ENCODE results near the gene MATN1. TPM values are rescaled to one million over a fixed set of nuclear protein-coding genes. Genes with fewer than 3 reads are reported as not detected.

The MATN1 gene
- polyA plus RNA-seq, 4 donors = 0.03 to 0.32 TPM; not detected in 2

- Histone ChIP-seq H3K36me3 (ENCODE audit: control insufficient read depth in 3 of 3, insufficient read depth in 2 of 3, low read depth in 1 of 3, low read length in 3 of 3) (no peaks in the 10 kb centered on the region), H3K27me3 (ENCODE audit: control insufficient read depth in 3 of 3, insufficient read depth in 3 of 3, low read length in 3 of 3) (no peaks in the 10 kb centered on the region), H3K27ac (ENCODE audit: low read depth in 1 of 3, low read length in 2 of 3) (no peak overlapping the region), H3K4me3 (ENCODE audit: low read depth in 1 of 3, low read length in 3 of 3) (no peak overlapping the region), H3K9me3 (ENCODE audit: control insufficient read depth in 2 of 2, insufficient read depth in 1 of 2, low read depth in 1 of 2, low read length in 1 of 2) (peaks cover 0 to 13% of the 10 kb centered on the region in 2 donors), H3K4me1 (ENCODE audit: control insufficient read depth in 3 of 3, insufficient read depth in 2 of 3, low read depth in 1 of 3, low read length in 2 of 3) (peaks cover 0 to 5% (median 0%) of the 10 kb centered on the region in 3 donors)
- WGBS, 3 donors = 86 to 97% (median 89%) methylated on average over 2 of the region's 2 CpGs
- DNase-seq (no peak), FAIRE-seq (no peak)
Measured at GRCh38 chr1:30715216-30715615, 8.2 kb downstream of the MATN1 start.

- Histone ChIP-seq H3K4me3 (ENCODE audit: low read depth in 1 of 3, low read length in 3 of 3) (no peak overlapping the region), H3K9me3 (ENCODE audit: control insufficient read depth in 2 of 2, insufficient read depth in 1 of 2, low read depth in 1 of 2, low read length in 1 of 2) (peaks cover 0 to 13% of the 10 kb centered on the region in 2 donors), H3K27ac (ENCODE audit: low read depth in 1 of 3, low read length in 2 of 3) (no peak overlapping the region), H3K27me3 (ENCODE audit: control insufficient read depth in 3 of 3, insufficient read depth in 3 of 3, low read length in 3 of 3) (no peaks in the 10 kb centered on the region), H3K4me1 (ENCODE audit: control insufficient read depth in 3 of 3, insufficient read depth in 2 of 3, low read depth in 1 of 3, low read length in 2 of 3) (peaks cover 0 to 3% (median 0%) of the 10 kb centered on the region in 3 donors), H3K36me3 (ENCODE audit: control insufficient read depth in 3 of 3, insufficient read depth in 2 of 3, low read depth in 1 of 3, low read length in 3 of 3) (no peaks in the 10 kb centered on the region)
- 90 to 95% (median 93%) methylated on average over 8 of the region's 8 CpGs for WGBS, 3 donors
- no peak for DNase-seq
- FAIRE-seq = no peak
Measured at GRCh38 chr1:30714536-30715090, 8.8 kb downstream of the MATN1 start.

GRCh38 chr1:30714025-30714424 lies 9.4 kb downstream of the MATN1 start:
- DNase-seq (no peak), FAIRE-seq (no peak)
- Histone ChIP-seq H3K27ac (ENCODE audit: low read depth in 1 of 3, low read length in 2 of 3) (no peak overlapping the region), H3K36me3 (ENCODE audit: control insufficient read depth in 3 of 3, insufficient read depth in 2 of 3, low read depth in 1 of 3, low read length in 3 of 3) (no peaks in the 10 kb centered on the region), H3K4me3 (ENCODE audit: low read depth in 1 of 3, low read length in 3 of 3) (no peak overlapping the region), H3K9me3 (ENCODE audit: control insufficient read depth in 2 of 2, insufficient read depth in 1 of 2, low read depth in 1 of 2, low read length in 1 of 2) (peaks cover 0 to 13% of the 10 kb centered on the region in 2 donors), H3K27me3 (ENCODE audit: control insufficient read depth in 3 of 3, insufficient read depth in 3 of 3, low read length in 3 of 3) (no peaks in the 10 kb centered on the region), H3K4me1 (ENCODE audit: control insufficient read depth in 3 of 3, insufficient read depth in 2 of 3, low read depth in 1 of 3, low read length in 2 of 3) (no peaks in the 10 kb centered on the region)
- WGBS, 3 donors = 58 to 71% (median 63%) methylated on average over 4 of the region's 4 CpGs

GRCh38 chr1:30713311-30713710 lies 10.1 kb downstream of the MATN1 start:
- FAIRE-seq = no peak
- 32 to 51% (median 44%) methylated on average over 12 of the region's 12 CpGs for WGBS, 3 donors
- DNase-seq = no peak

GRCh38 chr1:30712583-30712982 lies 10.8 kb downstream of the MATN1 start:
- Histone ChIP-seq H3K9me3 (ENCODE audit: control insufficient read depth in 2 of 2, insufficient read depth in 1 of 2, low read depth in 1 of 2, low read length in 1 of 2) (peaks cover 0 to 13% of the 10 kb centered on the region in 2 donors), H3K27ac (ENCODE audit: low read depth in 1 of 3, low read length in 2 of 3) (no peak overlapping the region), H3K4me1 (ENCODE audit: control insufficient read depth in 3 of 3, insufficient read depth in 2 of 3, low read depth in 1 of 3, low read length in 2 of 3) (no peaks in the 10 kb centered on the region), H3K27me3 (ENCODE audit: control insufficient read depth in 3 of 3, insufficient read depth in 3 of 3, low read length in 3 of 3) (peaks cover 0 to 2% (median 0%) of the 10 kb centered on the region in 3 donors), H3K4me3 (ENCODE audit: low read depth in 1 of 3, low read length in 3 of 3) (no peak overlapping the region), H3K36me3 (ENCODE audit: control insufficient read depth in 3 of 3, insufficient read depth in 2 of 3, low read depth in 1 of 3, low read length in 3 of 3) (no peaks in the 10 kb centered on the region)
- 75 to 81% (median 77%) methylated on average over 6 of the region's 6 CpGs for WGBS, 3 donors
- DNase-seq = no peak
- FAIRE-seq = no peak

More at GRCh38 chr1:30713311-30713710, 10.1 kb downstream of the MATN1 start:
- peaks cover 0 to 13% of the 10 kb centered on the region in 2 donors for H3K9me3 ChIP-seq (ENCODE audit: control insufficient read depth in 2 of 2, insufficient read depth in 1 of 2, low read depth in 1 of 2, low read length in 1 of 2)
- peaks cover 0 to 2% (median 0%) of the 10 kb centered on the region in 3 donors for H3K27me3 ChIP-seq (ENCODE audit: control insufficient read depth in 3 of 3, insufficient read depth in 3 of 3, low read length in 3 of 3)
- H3K36me3 ChIP-seq (ENCODE audit: control insufficient read depth in 3 of 3, insufficient read depth in 2 of 3, low read depth in 1 of 3, low read length in 3 of 3) = no peaks in the 10 kb centered on the region
- H3K4me1 ChIP-seq (ENCODE audit: control insufficient read depth in 3 of 3, insufficient read depth in 2 of 3, low read depth in 1 of 3, low read length in 2 of 3) = no peaks in the 10 kb centered on the region
- no peak overlapping the region for H3K27ac ChIP-seq (ENCODE audit: low read depth in 1 of 3, low read length in 2 of 3)
- H3K4me3 ChIP-seq (ENCODE audit: low read depth in 1 of 3, low read length in 3 of 3) = no peak overlapping the region

- Histone ChIP-seq H3K9me3 (ENCODE audit: control insufficient read depth in 2 of 2, insufficient read depth in 1 of 2, low read depth in 1 of 2, low read length in 1 of 2) (peaks cover 0 to 3% of the 10 kb centered on the region in 2 donors), H3K27ac (ENCODE audit: low read depth in 1 of 3, low read length in 2 of 3) (no peak overlapping the region), H3K4me3 (ENCODE audit: low read depth in 1 of 3, low read length in 3 of 3) (no peak overlapping the region), H3K27me3 (ENCODE audit: control insufficient read depth in 3 of 3, insufficient read depth in 3 of 3, low read length in 3 of 3) (peaks cover 0 to 10% (median 0%) of the 10 kb centered on the region in 3 donors), H3K36me3 (ENCODE audit: control insufficient read depth in 3 of 3, insufficient read depth in 2 of 3, low read depth in 1 of 3, low read length in 3 of 3) (no peaks in the 10 kb centered on the region), H3K4me1 (ENCODE audit: control insufficient read depth in 3 of 3, insufficient read depth in 2 of 3, low read depth in 1 of 3, low read length in 2 of 3) (no peaks in the 10 kb centered on the region)
- no peak for DNase-seq
- no peak for FAIRE-seq
- 44 to 61% (median 47%) methylated on average over 2 of the region's 2 CpGs for WGBS, 3 donors
Measured at GRCh38 chr1:30710407-30710806, 13.0 kb downstream of the MATN1 start.

GRCh38 chr1:30708361-30708728 lies 15.0 kb downstream of the MATN1 start:
- Histone ChIP-seq H3K36me3 (ENCODE audit: control insufficient read depth in 3 of 3, insufficient read depth in 2 of 3, low read depth in 1 of 3, low read length in 3 of 3) (no peaks in the 10 kb centered on the region), H3K27me3 (ENCODE audit: control insufficient read depth in 3 of 3, insufficient read depth in 3 of 3, low read length in 3 of 3) (peaks cover 0 to 10% (median 0%) of the 10 kb centered on the region in 3 donors), H3K9me3 (ENCODE audit: control insufficient read depth in 2 of 2, insufficient read depth in 1 of 2, low read depth in 1 of 2, low read length in 1 of 2) (no peaks in the 10 kb centered on the region), H3K4me1 (ENCODE audit: control insufficient read depth in 3 of 3, insufficient read depth in 2 of 3, low read depth in 1 of 3, low read length in 2 of 3) (no peaks in the 10 kb centered on the region), H3K27ac (ENCODE audit: low read depth in 1 of 3, low read length in 2 of 3) (no peak overlapping the region), H3K4me3 (ENCODE audit: low read depth in 1 of 3, low read length in 3 of 3) (no peak overlapping the region)
- DNase-seq = no peak
- FAIRE-seq = no peak
- WGBS, 3 donors = 47 to 52% (median 47%) methylated on average over 8 of the region's 8 CpGs

- FAIRE-seq = no peak
- Histone ChIP-seq H3K4me1 (ENCODE audit: control insufficient read depth in 3 of 3, insufficient read depth in 2 of 3, low read depth in 1 of 3, low read length in 2 of 3) (no peaks in the 10 kb centered on the region), H3K27me3 (ENCODE audit: control insufficient read depth in 3 of 3, insufficient read depth in 3 of 3, low read length in 3 of 3) (peaks cover 0 to 10% (median 0%) of the 10 kb centered on the region in 3 donors)
Measured at GRCh38 chr1:30707412-30708360, 15.7 kb downstream of the MATN1 start.

More at GRCh38 chr1:30707412-30708360, 15.7 kb downstream of the MATN1 start:
- Histone ChIP-seq H3K27ac (ENCODE audit: low read depth in 1 of 3, low read length in 2 of 3) (no peak overlapping the region), H3K4me3 (ENCODE audit: low read depth in 1 of 3, low read length in 3 of 3) (no peak overlapping the region), H3K36me3 (ENCODE audit: control insufficient read depth in 3 of 3, insufficient read depth in 2 of 3, low read depth in 1 of 3, low read length in 3 of 3) (no peaks in the 10 kb centered on the region), H3K9me3 (ENCODE audit: control insufficient read depth in 2 of 2, insufficient read depth in 1 of 2, low read depth in 1 of 2, low read length in 1 of 2) (no peaks in the 10 kb centered on the region)
- DNase-seq = peak; percentile 64 to 80
- 35 to 47% (median 40%) methylated on average over 16 of the region's 16 CpGs for WGBS, 3 donors

All from small intestine (tissue), 7 donors.